ENCODE results near the gene ESPN. TPM values are rescaled to one million over a fixed set of nuclear protein-coding genes. Genes with fewer than 3 reads are reported as not detected.

The ESPN gene
- total RNA-seq, 1 experiment from 2014 or later: 53.1 TPM

DNA sequence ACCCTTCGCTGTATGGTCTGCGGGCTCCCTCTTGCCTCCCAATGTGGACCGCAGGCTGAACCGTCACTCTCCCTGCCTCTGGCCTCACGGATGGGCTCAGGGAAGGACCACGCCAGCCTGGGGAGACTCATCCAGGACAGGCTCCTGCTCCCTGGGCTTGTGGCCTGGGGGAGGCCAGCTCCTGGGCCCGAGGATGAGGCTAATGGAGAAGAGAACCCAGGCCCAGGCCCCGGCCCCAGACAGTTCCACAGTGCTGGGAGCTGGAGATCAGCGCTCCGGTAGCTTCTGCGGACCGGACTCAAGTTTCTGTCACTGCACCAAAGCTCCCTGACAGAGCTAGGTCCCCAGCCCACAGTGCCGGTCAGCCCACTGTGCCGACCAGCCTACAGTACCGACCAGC, 80.3 kb downstream of the ESPN start:
- no peak overlapping the region for H3K4ac ChIP-seq (ENCODE audit: low read depth, low read length)
- H4K91ac ChIP-seq (ENCODE audit: insufficient read length, low read depth, low read length): no peak overlapping the region
- no peak overlapping the region for H3K27ac ChIP-seq (ENCODE audit: insufficient read length, low read depth, low read length)
- H4K8ac ChIP-seq (replicated peaks; ENCODE audit: insufficient read length, low read depth, low read length): no peak overlapping the region
- no peak overlapping the region for H4K5ac ChIP-seq (ENCODE audit: insufficient read length, low read depth, low read length)
- no peak overlapping the region for H3K18ac ChIP-seq (ENCODE audit: insufficient read length, low read depth, low read length)
- no peaks in the 10 kb centered on the region for H3K9me3 ChIP-seq (ENCODE audit: control insufficient read depth, low read depth, low read length)
- H3K4me1 ChIP-seq (ENCODE audit: insufficient read depth, low read length): no peaks in the 10 kb centered on the region
- no peak overlapping the region for H2BK5ac ChIP-seq (ENCODE audit: insufficient read length, low read length)
- no peaks in the 10 kb centered on the region for H4K20me1 ChIP-seq (ENCODE audit: control insufficient read depth, insufficient read depth, insufficient read length)
- H3K79me2 ChIP-seq (ENCODE audit: insufficient read depth, low read length): no peaks in the 10 kb centered on the region
- Mint-ChIP-seq H3K4me3 (no peak overlapping the region), H3K27me3 (ENCODE audit: low read depth) (peaks cover 16% of the 10 kb centered on the region), H3K27ac (no peak overlapping the region), H3K36me3 (ENCODE audit: insufficient read depth in 1 of 3, low read depth in 3 of 3) (no peaks in the 10 kb centered on the region; a peak in 1 of 7 replicates), H3K4me1 (peaks cover 0 to 3% of the 10 kb centered on the region in 2 experiments; a peak in 3 of 4 replicates), H3K9me3 (no peaks in the 10 kb centered on the region)
- H3T11ph ChIP-seq (ENCODE audit: low read length): no peak overlapping the region
- no peak overlapping the region for H2BK20ac ChIP-seq (ENCODE audit: low read depth, low read length, poor library complexity, severe bottlenecking)
- TF ChIP-seq, protein P1, sequence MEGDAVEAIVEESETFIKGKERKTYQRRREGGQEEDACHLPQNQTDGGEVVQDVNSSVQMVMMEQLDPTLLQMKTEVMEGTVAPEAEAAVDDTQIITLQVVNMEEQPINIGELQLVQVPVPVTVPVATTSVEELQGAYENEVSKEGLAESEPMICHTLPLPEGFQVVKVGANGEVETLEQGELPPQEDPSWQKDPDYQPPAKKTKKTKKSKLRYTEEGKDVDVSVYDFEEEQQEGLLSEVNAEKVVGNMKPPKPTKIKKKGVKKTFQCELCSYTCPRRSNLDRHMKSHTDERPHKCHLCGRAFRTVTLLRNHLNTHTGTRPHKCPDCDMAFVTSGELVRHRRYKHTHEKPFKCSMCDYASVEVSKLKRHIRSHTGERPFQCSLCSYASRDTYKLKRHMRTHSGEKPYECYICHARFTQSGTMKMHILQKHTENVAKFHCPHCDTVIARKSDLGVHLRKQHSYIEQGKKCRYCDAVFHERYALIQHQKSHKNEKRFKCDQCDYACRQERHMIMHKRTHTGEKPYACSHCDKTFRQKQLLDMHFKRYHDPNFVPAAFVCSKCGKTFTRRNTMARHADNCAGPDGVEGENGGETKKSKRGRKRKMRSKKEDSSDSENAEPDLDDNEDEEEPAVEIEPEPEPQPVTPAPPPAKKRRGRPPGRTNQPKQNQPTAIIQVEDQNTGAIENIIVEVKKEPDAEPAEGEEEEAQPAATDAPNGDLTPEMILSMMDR (conservative IDR thresholded peaks at IDR 0.05): no peak
- no peak overlapping the region for H3K4me2 ChIP-seq (ENCODE audit: insufficient read depth, insufficient read length, low read length)
- H3K23ac ChIP-seq (ENCODE audit: insufficient read length, low read depth, low read length): no peak overlapping the region
- no peak overlapping the region for H2BK15ac ChIP-seq (ENCODE audit: low read depth, low read length)
- WGBS (ENCODE audit: extremely low coverage, insufficient read length, low lambda C conversion rate): no CpG with 5 or more reads among the region's 15 CpGs
- no peak overlapping the region for H3K56ac ChIP-seq (ENCODE audit: insufficient read length, low read depth, low read length)
- H2BK12ac ChIP-seq (ENCODE audit: insufficient read length, low read depth, low read length): no peak overlapping the region
- no peak overlapping the region for H2AK5ac ChIP-seq (ENCODE audit: insufficient read length, low read length)
- H3K23me2 ChIP-seq (ENCODE audit: insufficient read length, low read depth, low read length, poor library complexity, severe bottlenecking): no peaks in the 10 kb centered on the region
- H3K14ac ChIP-seq (ENCODE audit: insufficient read depth, low read length): no peak overlapping the region; the same call in 1 of the 2 replicates
- H3K27me3 ChIP-seq (ENCODE audit: insufficient read depth, low read length): no peaks in the 10 kb centered on the region
- no peak overlapping the region for H2BK120ac ChIP-seq (ENCODE audit: low read depth, low read length, poor library complexity, severe bottlenecking)
- no peaks in the 10 kb centered on the region for H3K79me1 ChIP-seq (ENCODE audit: insufficient read depth, low read depth, low read length, poor library complexity, severe bottlenecking)
- H2AFZ ChIP-seq (ENCODE audit: low read length): no peak overlapping the region
- H3K9ac ChIP-seq (ENCODE audit: extremely low read depth, insufficient read length, low read length): no peak overlapping the region
- no peak for DNase-seq
